PC-3 (cell line): ENCODE results near the gene ESRRG. TPM values are rescaled to one million over a fixed set of nuclear protein-coding genes. Genes with fewer than 3 reads are reported as not detected.

ENCODE experiments used
- ATAC-seq: fragments of 200-7000 bp; cut with Tn5 transposase; 2 replicates; pipeline ENCODE4 v1.9.1; 2020; ENCODE audit warnings: mild to moderate bottlenecking, moderate library complexity
- BruUV-seq: library from RNA; stranded (reverse); fragments of 400-500 nt; replicated peaks from 2 replicates; lab custom pipeline; 2021; lab: Mats Ljungman, UMichigan
- CTCF ChIA-PET: fragments of 300-600 bp; sonication (Branson Sonifier 250); formaldehyde crosslinking; loops from one replicate; lab custom pipeline; 2022; ENCODE audit warnings: antibody characterized with exemption; lab: Charles Lee
- POLR2A ChIA-PET: fragments of 300-600 bp; sonication (Branson Sonifier 250); formaldehyde crosslinking; loops from one replicate; lab custom pipeline; 2022; ENCODE audit warnings: antibody characterized with exemption; ENCODE audit not compliant: unreplicated experiment; lab: Charles Lee
- DNase-seq: peaks from one replicate; pipeline ENCODE4 v3.0.0-alpha.2; 2015
- H2AFZ ChIP-seq: fragments of 300-600 bp; sonication (generic); 2 replicates; pipeline ENCODE4 v1.6.0; 2016; ENCODE audit warnings: antibody characterized with exemption, low read length
- H3F3A ChIP-seq: fragments of 300-600 bp; sonication (generic); one replicate; pipeline ENCODE4 v1.6.0; 2017; ENCODE audit warnings: antibody characterized with exemption, low read length, control low read depth, mild to moderate bottlenecking; ENCODE audit not compliant: unreplicated experiment
- H3K27ac ChIP-seq: fragments of 300-600 bp; sonication (generic); 2 replicates; pipeline ENCODE4 v1.5.1; 2016; ENCODE audit warnings: mild to moderate bottlenecking, low read length
- H3K27me3 ChIP-seq: fragments of 300-600 bp; sonication (generic); 2 replicates; pipeline ENCODE4 v1.6.1; 2016; ENCODE audit warnings: low read length, mixed read lengths
- H3K36me3 ChIP-seq: fragments of 300-600 bp; sonication (generic); 2 replicates; pipeline ENCODE4 v1.6.1; 2016; ENCODE audit warnings: low read depth, mixed run types, low read length, mixed read lengths
- H3K4me1 ChIP-seq: fragments of 300-600 bp; sonication (generic); 2 replicates; pipeline ENCODE4 v1.5.1; 2016; ENCODE audit warnings: low read length; ENCODE audit not compliant: insufficient read depth
- H3K4me2 ChIP-seq: fragments of 300-600 bp; sonication (generic); 2 replicates; pipeline ENCODE4 v1.6.0; 2016; ENCODE audit warnings: low read length
- H3K4me3 ChIP-seq: fragments of 300-600 bp; sonication (generic); 2 replicates; pipeline ENCODE4 v1.5.1; 2016; ENCODE audit warnings: mild to moderate bottlenecking, low read length, mixed read lengths
- H3K79me2 ChIP-seq: fragments of 300-600 bp; sonication (generic); 2 replicates; pipeline ENCODE4 v1.6.1; 2017; ENCODE audit warnings: low read length, mixed read lengths
- H3K9ac ChIP-seq: fragments of 300-600 bp; sonication (generic); 2 replicates; pipeline ENCODE4 v1.6.0; 2016; ENCODE audit warnings: mild to moderate bottlenecking, low read length
- H3K9me2 ChIP-seq: fragments of 300-600 bp; sonication (generic); replicated peaks from 2 replicates; pipeline ENCODE4 v1.6.1; 2016; ENCODE audit warnings: mixed run types, low read length, mixed read lengths
- H3K9me3 ChIP-seq: fragments of 300-600 bp; sonication (generic); 2 replicates; pipeline ENCODE4 v1.6.1; 2016; ENCODE audit warnings: low read length, mixed read lengths
- H4K20me1 ChIP-seq: fragments of 300-600 bp; sonication (generic); 2 replicates; pipeline ENCODE4 v1.6.1; 2016; ENCODE audit warnings: low read length, mixed read lengths
- EZH2 ChIP-seq: fragments of 300-600 bp; sonication (generic); IDR thresholded peaks from one replicate; pipeline ENCODE4 v1.6.1; 2017; ENCODE audit warnings: antibody characterized with exemption, mild to moderate bottlenecking, low read length; ENCODE audit not compliant: unreplicated experiment
- EZH2phosphoT487 ChIP-seq: fragments of 300-600 bp; sonication (generic); IDR thresholded peaks from 2 replicates; pipeline ENCODE4 v1.6.1; 2018; ENCODE audit warnings: mild to moderate bottlenecking, antibody characterized with exemption, low read length, borderline replicate concordance
- intact Hi-C: fragments of 100-400 bp; cut with micrococcal nuclease; formaldehyde crosslinking; loops from 2 replicates; pipeline ENCODE4 v1.9.0; 2023
- total RNA-seq: library from RNA; depleted of rRNA; stranded (reverse); fragments of >200 nt; gene quantifications from 2 replicates; pipeline ENCODE4 v1.2.3, GENCODE V29; 2014
- TF ChIP-seq, protein P1 (sequence below): fragments of 300-600 bp; sonication (generic); conservative IDR thresholded peaks from 2 replicates; pipeline ENCODE4 v1.5.1; 2017; ENCODE audit warnings: antibody characterized with exemption, low read depth, mild to moderate bottlenecking, low read length

The ESRRG gene
- total RNA-seq, 1 experiment from 2014 or later, result 1.7 TPM

DNA sequence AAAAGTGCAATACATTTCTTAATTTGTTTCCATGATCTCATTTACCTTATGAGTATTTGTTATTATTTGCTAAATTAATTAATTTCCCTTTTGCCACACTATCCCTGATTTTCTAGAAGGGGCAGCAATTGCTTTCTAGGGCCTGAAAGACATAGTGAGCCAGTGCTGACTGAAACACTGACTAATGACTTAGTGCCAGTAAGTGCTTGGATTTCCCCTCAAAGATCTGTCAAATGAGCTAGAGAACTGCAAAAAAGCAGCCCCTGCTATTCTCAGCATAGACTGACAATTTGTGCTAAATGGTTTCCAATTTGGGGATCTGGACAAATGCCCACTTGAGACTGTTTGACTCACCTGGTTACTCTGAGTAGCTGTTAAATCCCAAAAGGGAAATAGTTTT lies 264.4 kb downstream of the ESRRG start:
- no peak for TF ChIP-seq EZH2phosphoT487
- no peak for TF ChIP-seq EZH2
- TF ChIP-seq, protein P1, sequence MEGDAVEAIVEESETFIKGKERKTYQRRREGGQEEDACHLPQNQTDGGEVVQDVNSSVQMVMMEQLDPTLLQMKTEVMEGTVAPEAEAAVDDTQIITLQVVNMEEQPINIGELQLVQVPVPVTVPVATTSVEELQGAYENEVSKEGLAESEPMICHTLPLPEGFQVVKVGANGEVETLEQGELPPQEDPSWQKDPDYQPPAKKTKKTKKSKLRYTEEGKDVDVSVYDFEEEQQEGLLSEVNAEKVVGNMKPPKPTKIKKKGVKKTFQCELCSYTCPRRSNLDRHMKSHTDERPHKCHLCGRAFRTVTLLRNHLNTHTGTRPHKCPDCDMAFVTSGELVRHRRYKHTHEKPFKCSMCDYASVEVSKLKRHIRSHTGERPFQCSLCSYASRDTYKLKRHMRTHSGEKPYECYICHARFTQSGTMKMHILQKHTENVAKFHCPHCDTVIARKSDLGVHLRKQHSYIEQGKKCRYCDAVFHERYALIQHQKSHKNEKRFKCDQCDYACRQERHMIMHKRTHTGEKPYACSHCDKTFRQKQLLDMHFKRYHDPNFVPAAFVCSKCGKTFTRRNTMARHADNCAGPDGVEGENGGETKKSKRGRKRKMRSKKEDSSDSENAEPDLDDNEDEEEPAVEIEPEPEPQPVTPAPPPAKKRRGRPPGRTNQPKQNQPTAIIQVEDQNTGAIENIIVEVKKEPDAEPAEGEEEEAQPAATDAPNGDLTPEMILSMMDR, result no peak
- H3K79me2 ChIP-seq, result no peaks in the 10 kb centered on the region
- no peaks in the 10 kb centered on the region for H3K27me3 ChIP-seq
- ChIA-PET CTCF (no interaction called here), POLR2A (no interaction called here)
- no peak overlapping the region for H3K9ac ChIP-seq
- DNase-seq (peak; percentile 70), ATAC-seq (no peak)
- no peak overlapping the region for H3K27ac ChIP-seq
- peaks cover 65% of the 10 kb centered on the region for H3K4me1 ChIP-seq
- no peaks in the 10 kb centered on the region for H4K20me1 ChIP-seq
- no peaks in the 10 kb centered on the region for H3K9me3 ChIP-seq
- no TSS peak for BruUV-seq
- no peaks in the 10 kb centered on the region for H3K36me3 ChIP-seq
- no peaks in the 10 kb centered on the region for H3K9me2 ChIP-seq
- intact Hi-C loops, result loop anchor here (5.0 kb wide), 1 partner anchor 98 kb away; no protein-coding TSS in a partner anchor
- peak overlapping the region; percentile 26 for H3K4me2 ChIP-seq
- H3K4me3 ChIP-seq, result no peak overlapping the region
- no peak overlapping the region for H2AFZ ChIP-seq
- H3F3A ChIP-seq, result no peaks in the 10 kb centered on the region

DNA sequence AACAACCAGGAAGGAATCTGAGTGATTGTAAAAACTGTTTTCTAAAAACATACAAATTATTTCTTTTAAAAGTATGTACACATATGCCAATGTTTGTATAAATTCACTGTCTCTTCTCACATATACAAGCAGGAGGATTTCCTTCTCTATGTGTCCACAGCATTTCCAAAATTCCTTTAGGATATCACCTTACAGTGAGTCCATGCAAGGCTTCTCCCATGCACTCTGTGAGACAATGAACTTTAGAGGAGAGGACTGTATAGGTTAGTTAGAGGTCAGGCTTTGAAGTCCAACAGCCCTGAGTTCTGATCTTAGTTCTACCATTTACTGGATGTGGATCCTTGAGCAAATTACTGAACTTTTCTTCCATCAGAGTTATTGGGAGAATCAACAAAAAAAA lies 265.9 kb downstream of the ESRRG start:
- peak; percentile 61 for DNase-seq
- intact Hi-C loops, result loop anchor here (1.0 to 5.0 kb wide), 4 partner anchors 9 to 219 kb away; no protein-coding TSS in a partner anchor
- POLR2A ChIA-PET, result no interaction called here
- peak; percentile 55 for ATAC-seq
- H3K79me2 ChIP-seq, result no peaks in the 10 kb centered on the region
- BruUV-seq, result no TSS peak
- no peaks in the 10 kb centered on the region for H3F3A ChIP-seq
- H4K20me1 ChIP-seq, result no peaks in the 10 kb centered on the region
- peak overlapping the region; percentile 24 for H3K27ac ChIP-seq
- H3K9me3 ChIP-seq, result no peaks in the 10 kb centered on the region
- H3K9ac ChIP-seq, result no peak overlapping the region
- CTCF ChIA-PET, result no interaction called here
- peak overlapping the region; percentile 43 for H3K4me2 ChIP-seq
- H3K27me3 ChIP-seq, result no peaks in the 10 kb centered on the region
- H3K36me3 ChIP-seq, result no peaks in the 10 kb centered on the region
- H3K4me1 ChIP-seq, result peaks cover 50% of the 10 kb centered on the region
- H3K9me2 ChIP-seq, result no peaks in the 10 kb centered on the region
- H3K4me3 ChIP-seq, result no peak overlapping the region
- no peak for TF ChIP-seq EZH2phosphoT487
- no peak for TF ChIP-seq EZH2
- TF ChIP-seq, protein P1, result no peak
- no peak overlapping the region for H2AFZ ChIP-seq

DNA sequence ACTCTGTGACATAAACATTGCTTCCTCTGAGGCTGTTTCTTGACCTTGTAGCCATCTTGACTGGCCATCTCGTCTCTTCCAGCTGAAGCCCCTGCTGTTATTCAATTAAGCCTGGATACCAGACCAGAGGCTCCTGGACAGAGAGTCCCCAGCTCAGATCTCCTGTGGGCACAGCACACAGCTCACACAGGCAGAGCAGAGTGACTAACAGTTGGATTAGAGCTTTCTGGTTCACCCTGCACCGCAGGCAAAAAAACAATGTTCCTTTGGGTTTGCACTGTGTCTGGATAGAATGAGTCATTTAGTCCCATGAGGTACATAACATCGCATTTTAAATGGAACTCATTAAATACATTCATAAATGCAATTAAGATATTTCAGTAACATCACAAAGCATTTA lies 266.5 kb downstream of the ESRRG start:
- TF ChIP-seq EZH2 (no peak), EZH2phosphoT487 (no peak)
- TF ChIP-seq, protein P1, result no peak
- Histone ChIP-seq H2AFZ (peak overlapping the region; percentile 32), H3K4me2 (peak overlapping the region; percentile 43), H3K36me3 (no peaks in the 10 kb centered on the region), H3K4me1 (peaks cover 44% of the 10 kb centered on the region), H3K4me3 (no peak overlapping the region), H3K27me3 (no peaks in the 10 kb centered on the region), H4K20me1 (no peaks in the 10 kb centered on the region), H3K79me2 (no peaks in the 10 kb centered on the region), H3K9me2 (no peaks in the 10 kb centered on the region), H3K9ac (no peak overlapping the region), H3F3A (no peaks in the 10 kb centered on the region), H3K9me3 (no peaks in the 10 kb centered on the region), H3K27ac (peak overlapping the region; percentile 24)
- ATAC-seq (peak; percentile 95), DNase-seq (peak; percentile 97)
- POLR2A ChIA-PET, result interaction anchor here (0.5 kb wide), 1 partner anchor 110 kb away, joined by 3 read pairs; no protein-coding TSS in a partner anchor
- BruUV-seq, result no TSS peak
- intact Hi-C loops, result loop anchor here (1.0 to 5.0 kb wide), 4 partner anchors 8 to 218 kb away; no protein-coding TSS in a partner anchor
- CTCF ChIA-PET, result interaction anchor here (0.6 kb wide), 1 partner anchor 235 kb away, joined by 3 read pairs; no protein-coding TSS in a partner anchor
